Calu3 (cell line): ENCODE data around the gene HDAC4. TPM values are rescaled to one million over a fixed set of nuclear protein-coding genes. Genes with fewer than 3 reads are reported as not detected.

Source experiments
- BruUV-seq: library from RNA; stranded (reverse); fragments of 400-500 nt; replicated peaks from 2 replicates; lab custom pipeline; 2021; lab: Mats Ljungman, UMichigan
- CTCF ChIA-PET: fragments of 300-600 bp; sonication (Branson Sonifier 250); formaldehyde crosslinking; loops from one replicate; lab custom pipeline; 2022; ENCODE audit warnings: antibody characterized with exemption; lab: Charles Lee
- DNase-seq: peaks from one replicate; pipeline ENCODE4 v3.0.0; 2022
- H3K27ac Mint-ChIP-seq: one replicate; pipeline ENCODE4 v1.8.0; 2022; ENCODE audit warnings: mixed read lengths; ENCODE audit not compliant: unreplicated experiment
- H3K27me3 Mint-ChIP-seq: one replicate; pipeline ENCODE4 v1.8.0; 2022; ENCODE audit warnings: mixed read lengths; ENCODE audit not compliant: unreplicated experiment
- H3K36me3 Mint-ChIP-seq: one replicate; pipeline ENCODE4 v1.8.0; 2022; ENCODE audit warnings: mild to moderate bottlenecking, moderate library complexity, mixed read lengths; ENCODE audit not compliant: insufficient read depth, unreplicated experiment
- H3K4me1 Mint-ChIP-seq: one replicate; pipeline ENCODE4 v1.8.0; 2022; ENCODE audit warnings: mild to moderate bottlenecking, low read depth, mixed read lengths; ENCODE audit not compliant: unreplicated experiment
- H3K4me3 Mint-ChIP-seq: one replicate; pipeline ENCODE4 v1.8.0; 2022; ENCODE audit warnings: mild to moderate bottlenecking, low read depth, moderate library complexity, mixed read lengths; ENCODE audit not compliant: unreplicated experiment
- H3K9me3 Mint-ChIP-seq: one replicate; pipeline ENCODE4 v1.8.0; 2022; ENCODE audit warnings: low read depth, mixed read lengths; ENCODE audit not compliant: unreplicated experiment
- intact Hi-C: fragments of 100-400 bp; cut with micrococcal nuclease; formaldehyde crosslinking; loops from one replicate; pipeline ENCODE4 v1.10.0; 2022; ENCODE audit not compliant: unreplicated experiment
- total RNA-seq: library from RNA; stranded (reverse); gene quantifications from 2 replicates; pipeline ENCODE4 v1.2.3, GENCODE V29; 2022
- TF ChIP-seq, protein P1 (sequence below): fragments of 200-600 bp; IDR thresholded peaks from one replicate; pipeline ENCODE4 v1.8.0; 2022; ENCODE audit warnings: antibody characterized with exemption; ENCODE audit not compliant: unreplicated experiment

Gene HDAC4
- total RNA-seq, 1 experiment from 2014 or later = 39.6 TPM

DNA sequence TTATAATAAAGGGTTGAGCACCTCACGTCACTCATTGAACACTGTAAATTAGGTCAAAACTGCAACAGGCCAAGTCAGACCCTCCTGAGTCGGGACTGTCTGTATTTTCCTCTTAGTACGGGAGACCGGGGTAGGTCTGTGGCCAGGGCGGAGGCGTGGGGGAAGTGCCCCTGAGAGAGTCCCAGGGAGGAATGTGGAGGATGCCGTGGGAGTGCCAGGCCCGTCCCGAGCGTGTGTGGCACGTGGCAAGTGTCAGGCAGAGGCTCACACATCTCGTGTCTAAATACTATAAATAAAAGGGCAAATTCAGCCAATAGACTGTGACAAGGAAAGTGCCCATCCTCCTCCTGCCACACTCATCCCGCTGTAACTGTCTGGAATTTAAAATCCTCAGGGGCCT lies 6.3 kb upstream of the HDAC4 start:
- Mint-ChIP-seq H3K9me3 (no peaks in the 10 kb centered on the region), H3K4me3 (no peak overlapping the region), H3K36me3 (peaks cover 3% of the 10 kb centered on the region), H3K4me1 (peaks cover 6% of the 10 kb centered on the region), H3K27ac (no peak overlapping the region), H3K27me3 (peaks cover 60% of the 10 kb centered on the region)
- no TSS peak for BruUV-seq
- no peak for DNase-seq
- TF ChIP-seq, protein P1, sequence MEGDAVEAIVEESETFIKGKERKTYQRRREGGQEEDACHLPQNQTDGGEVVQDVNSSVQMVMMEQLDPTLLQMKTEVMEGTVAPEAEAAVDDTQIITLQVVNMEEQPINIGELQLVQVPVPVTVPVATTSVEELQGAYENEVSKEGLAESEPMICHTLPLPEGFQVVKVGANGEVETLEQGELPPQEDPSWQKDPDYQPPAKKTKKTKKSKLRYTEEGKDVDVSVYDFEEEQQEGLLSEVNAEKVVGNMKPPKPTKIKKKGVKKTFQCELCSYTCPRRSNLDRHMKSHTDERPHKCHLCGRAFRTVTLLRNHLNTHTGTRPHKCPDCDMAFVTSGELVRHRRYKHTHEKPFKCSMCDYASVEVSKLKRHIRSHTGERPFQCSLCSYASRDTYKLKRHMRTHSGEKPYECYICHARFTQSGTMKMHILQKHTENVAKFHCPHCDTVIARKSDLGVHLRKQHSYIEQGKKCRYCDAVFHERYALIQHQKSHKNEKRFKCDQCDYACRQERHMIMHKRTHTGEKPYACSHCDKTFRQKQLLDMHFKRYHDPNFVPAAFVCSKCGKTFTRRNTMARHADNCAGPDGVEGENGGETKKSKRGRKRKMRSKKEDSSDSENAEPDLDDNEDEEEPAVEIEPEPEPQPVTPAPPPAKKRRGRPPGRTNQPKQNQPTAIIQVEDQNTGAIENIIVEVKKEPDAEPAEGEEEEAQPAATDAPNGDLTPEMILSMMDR = no peak
- CTCF ChIA-PET = no interaction called here
- intact Hi-C loops = no loop called here

DNA sequence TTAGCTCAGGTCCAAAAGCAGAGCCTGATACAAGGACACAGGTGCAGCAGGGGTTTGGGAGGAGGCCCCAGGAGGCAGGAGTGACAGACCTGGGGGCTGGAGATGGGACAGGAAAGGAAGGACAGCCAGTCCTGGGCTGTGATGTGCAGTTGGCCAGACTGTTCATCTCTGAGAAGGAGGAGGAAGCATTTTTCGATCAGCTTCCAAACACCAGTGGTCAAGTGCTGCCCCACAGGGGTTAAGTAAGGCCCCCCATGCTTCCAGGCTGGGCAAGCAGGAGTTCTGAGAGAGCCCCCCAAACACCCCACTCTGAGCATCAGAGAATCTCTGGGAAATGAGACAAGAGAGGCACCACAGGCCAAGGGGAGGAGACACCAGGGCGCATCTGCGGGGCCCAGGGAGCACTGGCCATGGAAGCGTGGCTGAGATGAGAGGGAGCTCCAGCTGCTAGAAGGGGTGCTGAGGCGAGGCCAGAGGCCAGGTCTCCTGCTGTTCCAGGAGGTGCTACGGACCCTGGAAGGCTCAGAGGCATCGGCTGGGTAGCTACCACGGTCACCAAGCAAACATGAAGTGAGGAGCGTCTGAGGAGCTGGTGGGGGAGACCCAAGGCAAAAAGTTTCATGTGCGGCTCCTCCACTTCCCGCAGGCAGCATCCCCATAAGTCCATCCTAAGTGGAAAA lies 5.6 kb upstream of the HDAC4 start:
- intact Hi-C loops = no loop called here
- H3K4me1 Mint-ChIP-seq = peaks cover 11% of the 10 kb centered on the region
- TF ChIP-seq, protein P1 = no peak
- H3K27me3 Mint-ChIP-seq = peaks cover 54% of the 10 kb centered on the region
- H3K36me3 Mint-ChIP-seq = peaks cover 9% of the 10 kb centered on the region
- H3K9me3 Mint-ChIP-seq = no peaks in the 10 kb centered on the region
- H3K4me3 Mint-ChIP-seq = no peak overlapping the region
- no TSS peak for BruUV-seq
- CTCF ChIA-PET = no interaction called here
- DNase-seq = no peak
- no peak overlapping the region for H3K27ac Mint-ChIP-seq

DNA sequence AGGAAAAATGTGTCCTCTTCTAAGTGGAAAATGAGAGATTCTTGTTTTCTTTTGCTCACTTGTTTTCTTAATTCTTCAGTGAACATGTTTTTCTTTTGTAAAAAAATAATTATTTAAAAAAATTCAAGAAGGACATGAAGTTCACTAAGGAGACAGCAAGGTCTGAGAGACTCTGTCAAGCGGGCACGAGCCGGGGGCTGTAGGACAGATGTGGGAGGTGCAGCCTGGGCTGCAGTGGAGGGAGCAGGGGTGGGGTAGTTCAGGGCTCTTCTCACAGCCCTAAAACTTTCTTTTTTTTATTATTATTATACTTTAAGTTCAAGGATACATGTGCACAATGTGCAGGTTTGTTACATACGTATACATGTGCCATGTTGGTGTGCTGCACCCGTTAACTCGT lies 4.3 kb upstream of the HDAC4 start:
- no peak overlapping the region for H3K4me3 Mint-ChIP-seq
- H3K27ac Mint-ChIP-seq = no peak overlapping the region
- DNase-seq = no peak
- peaks cover 11% of the 10 kb centered on the region for H3K4me1 Mint-ChIP-seq
- peaks cover 19% of the 10 kb centered on the region for H3K36me3 Mint-ChIP-seq
- H3K9me3 Mint-ChIP-seq = no peaks in the 10 kb centered on the region
- CTCF ChIA-PET = no interaction called here
- no TSS peak for BruUV-seq
- intact Hi-C loops = no loop called here
- TF ChIP-seq, protein P1 = no peak
- H3K27me3 Mint-ChIP-seq = peaks cover 40% of the 10 kb centered on the region

DNA sequence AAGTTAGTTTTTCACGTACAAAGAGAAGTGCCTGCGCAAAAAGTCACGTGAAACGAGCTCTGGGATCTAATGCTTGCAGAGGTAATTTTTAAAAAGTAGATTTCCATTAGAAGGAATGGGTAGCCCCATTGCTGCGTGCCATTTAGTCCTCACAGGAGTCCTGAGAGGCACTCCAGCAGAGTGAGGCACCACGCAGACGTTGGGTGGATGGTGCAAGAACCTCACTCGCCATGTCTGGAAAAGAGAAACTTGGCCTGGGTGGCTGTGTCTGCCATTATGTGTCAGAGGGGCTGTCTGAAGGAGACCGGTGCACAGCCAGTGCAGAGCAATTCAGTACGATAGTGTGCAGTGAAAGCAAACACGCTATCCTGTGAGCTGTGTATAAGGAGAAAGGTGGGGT lies 1.8 kb upstream of the HDAC4 start:
- H3K27ac Mint-ChIP-seq = no peak overlapping the region
- peak overlapping the region; percentile 97 for H3K4me3 Mint-ChIP-seq
- DNase-seq = no peak
- peaks cover 29% of the 10 kb centered on the region for H3K36me3 Mint-ChIP-seq
- BruUV-seq = no TSS peak
- H3K9me3 Mint-ChIP-seq = no peaks in the 10 kb centered on the region
- CTCF ChIA-PET = no interaction called here
- H3K27me3 Mint-ChIP-seq = peaks cover 18% of the 10 kb centered on the region
- peaks cover 17% of the 10 kb centered on the region for H3K4me1 Mint-ChIP-seq
- intact Hi-C loops = no loop called here
- TF ChIP-seq, protein P1 = no peak
